B cell (primary cell): ENCODE data around the gene PRICKLE2. TPM values are rescaled to one million over a fixed set of nuclear protein-coding genes. Genes with fewer than 3 reads are reported as not detected.

Experiments
- ATAC-seq: fragments of 200-7000 bp; cut with Tn5 transposase; one replicate; pipeline ENCODE4 v1.10.0; 2021; ENCODE audit warnings: low read depth, mild to moderate bottlenecking, moderate number of reproducible peaks, moderate library complexity
- CTCF ChIA-PET: fragments of 350-600 bp; sonication (Branson Sonifier 250); formaldehyde crosslinking; loops from one replicate; lab custom pipeline; 2021; ENCODE audit warnings: antibody characterized with exemption, inconsistent platforms; lab: Charles Lee
- POLR2A ChIA-PET: fragments of 350-600 bp; sonication (Branson Sonifier 250); formaldehyde crosslinking; loops from one replicate; lab custom pipeline; 2021; ENCODE audit warnings: antibody characterized with exemption; lab: Charles Lee
- DNase-seq: peaks from one replicate; pipeline ENCODE4 v3.0.0; 2013
- H2AFZ ChIP-seq: 2 replicates; pipeline ENCODE4 v1.6.1; 2012; ENCODE audit warnings: mild to moderate bottlenecking, low read depth, low read length; ENCODE audit not compliant: insufficient read depth, poor library complexity, severe bottlenecking
- H3K27ac ChIP-seq, 2 donors: 1 replicate in 1 of 2; 2 replicates in 1 of 2; pipeline ENCODE4 v1.5.1; 2012 to 2013; ENCODE audit warnings: low read length in 2 of 2, mild to moderate bottlenecking in 2 of 2, moderate library complexity in 1 of 2
- H3K27me3 ChIP-seq, 4 experiments: fragments of 200-600 bp in 1 of 4; sonication (generic) in 1 of 4; replicated peaks in 1 of 4; 1 replicate in 2 of 4; 2 replicates in 2 of 4; pipeline versions ENCODE4 v1.6.1 to v1.7.0; 2013 to 2016; ENCODE audit warnings: low read length in 3 of 4, mild to moderate bottlenecking in 2 of 4, mixed read lengths in 1 of 4, moderate library complexity in 1 of 4; ENCODE audit not compliant: insufficient read depth in 4 of 4, control insufficient read depth in 3 of 4; ENCODE audit errors: control extremely low read depth in 1 of 4
- H3K36me3 ChIP-seq, 2 experiments: replicated peaks in 1 of 2; 1 replicate in 1 of 2; 2 replicates in 1 of 2; pipeline versions ENCODE4 v1.6.1 to v1.7.1; 2013; ENCODE audit warnings: low read length in 1 of 2; ENCODE audit not compliant: insufficient read depth in 2 of 2, control insufficient read depth in 1 of 2; ENCODE audit errors: control extremely low read depth in 1 of 2, extremely low read depth in 1 of 2
- H3K4me1 ChIP-seq, 2 donors: fragments of 200-600 bp in 1 of 2; sonication (generic) in 1 of 2; 1 replicate in 1 of 2; 2 replicates in 1 of 2; pipeline versions ENCODE4 v1.5.1 to v1.6.1; 2013 to 2017; ENCODE audit warnings: low read length in 2 of 2; ENCODE audit not compliant: control insufficient read depth in 2 of 2, insufficient read depth in 2 of 2
- H3K4me2 ChIP-seq: replicated peaks from 2 replicates; pipeline ENCODE3; 2012; ENCODE audit warnings: mild to moderate bottlenecking, low read depth, low read length; ENCODE audit not compliant: poor library complexity, severe bottlenecking
- H3K4me3 ChIP-seq, 5 experiments: fragments of 200-600 bp in 1 of 5; sonication (generic) in 1 of 5; 1 replicate in 3 of 5; 2 replicates in 2 of 5; pipeline versions ENCODE4 v1.5.1 to v1.7.0; 2011 to 2016; ENCODE audit warnings: low read length in 4 of 5, mild to moderate bottlenecking in 4 of 5, low read depth in 2 of 5, control low read depth in 1 of 5, moderate library complexity in 1 of 5; ENCODE audit not compliant: insufficient read depth in 1 of 5; ENCODE audit errors: control extremely low read depth in 1 of 5, extremely low read depth in 1 of 5
- H3K79me2 ChIP-seq: fragments of 200-600 bp; sonication (generic); one replicate; pipeline ENCODE4 v1.6.0; 2016; ENCODE audit warnings: low read length; ENCODE audit not compliant: control insufficient read depth, insufficient read depth
- H3K9ac ChIP-seq: fragments of 200-600 bp; sonication (generic); 2 replicates; pipeline ENCODE4 v1.6.1; 2017; ENCODE audit warnings: mild to moderate bottlenecking, low read length, moderate library complexity
- H3K9me3 ChIP-seq, 3 donors: one replicate each; pipeline versions ENCODE4 v1.6.1 to v1.7.1; 2013; ENCODE audit warnings: low read length in 2 of 3; ENCODE audit not compliant: control insufficient read depth in 2 of 3, insufficient read depth in 1 of 3; ENCODE audit errors: control extremely low read depth in 1 of 3
- H4K20me1 ChIP-seq: 2 replicates; pipeline ENCODE4 v1.6.0; 2012; ENCODE audit warnings: mild to moderate bottlenecking, low read length; ENCODE audit not compliant: insufficient read depth, control insufficient read depth, poor library complexity, severe bottlenecking
- H3K27ac Mint-ChIP-seq: one replicate; pipeline ENCODE4 v1.8.0; 2021; ENCODE audit warnings: mixed read lengths
- H3K27me3 Mint-ChIP-seq: one replicate; pipeline ENCODE4 v1.8.0; 2021; ENCODE audit warnings: mixed read lengths
- H3K4me1 Mint-ChIP-seq: one replicate; pipeline ENCODE4 v1.8.0; 2021; ENCODE audit warnings: mixed read lengths
- H3K4me3 Mint-ChIP-seq: one replicate; pipeline ENCODE4 v1.8.0; 2021; ENCODE audit warnings: mixed read lengths
- H3K9me3 Mint-ChIP-seq: one replicate; pipeline ENCODE4 v1.8.0; 2022; ENCODE audit warnings: mixed read lengths; ENCODE audit not compliant: insufficient read depth
- CTCF ChIP-seq: fragments of 200-600 bp; IDR thresholded peaks from one replicate; pipeline ENCODE4 v1.8.0; 2022; ENCODE audit warnings: antibody characterized with exemption, mild to moderate bottlenecking
- EZH2 ChIP-seq: IDR thresholded peaks from 2 replicates; pipeline ENCODE4 v1.6.1; 2012; ENCODE audit warnings: borderline replicate concordance, low read depth, mild to moderate bottlenecking, moderate library complexity, low read length; ENCODE audit not compliant: insufficient read depth, poor library complexity, severe bottlenecking
- WGBS: methylation state at CpG from one replicate; pipeline ENCODE4 v1.1.5; 2013; ENCODE audit warnings: missing lambda C conversion rate; ENCODE audit not compliant: insufficient coverage; 5-methylcytosine and 5-hydroxymethylcytosine counted together
- intact Hi-C: fragments of 100-400 bp; cut with micrococcal nuclease; formaldehyde crosslinking; loops from one replicate; pipeline ENCODE4 v1.10.0; 2022
- polyA plus RNA-seq: library from polyadenylated mRNA; depleted of rRNA; stranded (reverse); fragments of >200 nt; gene quantifications from 2 replicates; pipeline ENCODE4 v1.2.3, GENCODE V29; 2012
- total RNA-seq, 2 donors: library from RNA; stranded (reverse); fragments of 120-200 nt in 1 of 2; gene quantifications; 1 replicate in 1 of 2; 2 replicates in 1 of 2; pipeline versions ENCODE4 v1.2.3 to v1.2.4, GENCODE V29; 2013 to 2022

Gene PRICKLE2
- total and polyA plus RNA-seq, 2 donors (not counting 1 experiment from before 2014, with no cell fraction given), result 0.30 to 1.4 TPM

- ChIA-PET POLR2A (no interaction called here), CTCF (no interaction called here)
- intact Hi-C loops, result no loop called here
- Histone ChIP-seq H3K4me2 (no peak overlapping the region), H4K20me1 (no peaks in the 10 kb centered on the region), H3K27me3 (no peaks in the 10 kb centered on the region), H3K9ac (no peak overlapping the region), H3K79me2 (no peaks in the 10 kb centered on the region), H3K4me1 (peaks cover 0 to 6% of the 10 kb centered on the region in 2 donors), H3K4me3 (no peak overlapping the region), H3K36me3 (no peaks in the 10 kb centered on the region), H2AFZ (no peak overlapping the region), H3K9me3 (peaks cover 0 to 11% (median 0%) of the 10 kb centered on the region in 3 donors), H3K27ac (no peak overlapping the region)
- H3K4me3 Mint-ChIP-seq, result no peak overlapping the region
- no peak for DNase-seq
- H3K27ac Mint-ChIP-seq, result no peak overlapping the region
- peaks cover 6% of the 10 kb centered on the region for H3K27me3 Mint-ChIP-seq
- H3K4me1 Mint-ChIP-seq, result peaks cover 5% of the 10 kb centered on the region
- TF ChIP-seq CTCF, result no peak
- ATAC-seq, result no peak
- H3K9me3 Mint-ChIP-seq, result peaks cover 6% of the 10 kb centered on the region
- 69% methylated on average over 2 of the region's 2 CpGs for WGBS
Measured at GRCh38 chr3:64111872-64112271, 113.4 kb downstream of the PRICKLE2 start.

GRCh38 chr3:64111083-64111482, 114.2 kb downstream of the PRICKLE2 start:
- no CpG with 5 or more reads among the region's 2 CpGs for WGBS

More at GRCh38 chr3:64111083-64111482, 114.2 kb downstream of the PRICKLE2 start:
- H3K27ac Mint-ChIP-seq, result no peak overlapping the region
- ChIA-PET POLR2A (no interaction called here), CTCF (no interaction called here)
- Histone ChIP-seq H3K9me3 (peaks cover 0 to 11% (median 0%) of the 10 kb centered on the region in 3 donors), H3K27me3 (no peaks in the 10 kb centered on the region), H3K79me2 (no peaks in the 10 kb centered on the region), H3K4me1 (peaks cover 0 to 14% of the 10 kb centered on the region in 2 donors), H2AFZ (no peak overlapping the region), H3K4me2 (no peak overlapping the region), H3K36me3 (no peaks in the 10 kb centered on the region), H4K20me1 (no peaks in the 10 kb centered on the region), H3K27ac (no peak overlapping the region), H3K9ac (no peak overlapping the region), H3K4me3 (no peak overlapping the region)
- no peak overlapping the region for H3K4me3 Mint-ChIP-seq
- peaks cover 6% of the 10 kb centered on the region for H3K9me3 Mint-ChIP-seq
- peaks cover 12% of the 10 kb centered on the region for H3K4me1 Mint-ChIP-seq
- intact Hi-C loops, result no loop called here
- no peak for DNase-seq
- TF ChIP-seq EZH2 (no peak), CTCF (no peak)
- no peak for ATAC-seq
- peaks cover 6% of the 10 kb centered on the region for H3K27me3 Mint-ChIP-seq
